ENCODE data around the gene NOTCH1.

GRCh38 chr9:136464241-136464640 lies 81.6 kb downstream of the NOTCH1 start:
- TF ChIP-seq POLR2A (IDR thresholded peaks at IDR 0.05; ENCODE audit: low read depth, low read length): no peak
- TF ChIP-seq POLR2AphosphoS5 (IDR thresholded peaks at IDR 0.05; ENCODE audit: low read depth, low read length): no peak
- no peak for TF ChIP-seq TAF1 (IDR thresholded peaks at IDR 0.05; ENCODE audit: borderline replicate concordance, low read depth, low read length)

Data from GM12892 (cell line).